Gastroesophageal sphincter (tissue), 4 donors: ENCODE results near the gene ANO2. TPM values are rescaled to one million over a fixed set of nuclear protein-coding genes. Genes with fewer than 3 reads are reported as not detected.

ENCODE experiments used
- ATAC-seq: fragments of 150-250 bp; one replicate; pipeline ENCODE4 v1.9.1; 2016; ENCODE audit warnings: mild to moderate bottlenecking, moderate library complexity
- H3K27ac ChIP-seq, 4 donors: fragments of 200-600 bp; sonication (generic) in 3 of 4; 1 replicate in 3 of 4; 2 replicates in 1 of 4; pipeline ENCODE4 v1.5.1; 2016 to 2019
- H3K27me3 ChIP-seq: fragments of 200-600 bp; sonication (generic); one replicate; pipeline ENCODE4 v1.5.1; 2019
- H3K36me3 ChIP-seq, 2 donors: fragments of 200-600 bp; sonication (generic); one replicate each; pipeline ENCODE4 v1.5.1; 2019; ENCODE audit warnings: control low read depth in 1 of 2
- H3K4me1 ChIP-seq, 3 donors: fragments of 200-600 bp; sonication (generic); 1 replicate in 2 of 3; 2 replicates in 1 of 3; pipeline ENCODE4 v1.5.1; 2016 to 2019; ENCODE audit warnings: control low read depth in 2 of 3
- H3K4me3 ChIP-seq, 2 donors: fragments of 200-600 bp; sonication (generic); one replicate each; pipeline ENCODE4 v1.5.1; 2019; ENCODE audit warnings: mild to moderate bottlenecking in 1 of 2, moderate library complexity in 1 of 2
- H3K9me3 ChIP-seq, 3 donors: fragments of 200-600 bp; sonication (generic); one replicate each; pipeline ENCODE4 v1.5.1; 2017 to 2019; ENCODE audit warnings: control low read depth in 2 of 3
- CTCF ChIP-seq, 4 experiments: fragments of 200-600 bp in 2 of 4; fragments of 450-650 bp in 2 of 4; sonication (generic) in 1 of 4; IDR thresholded peaks; one replicate each; pipeline ENCODE4 v1.5.1; 2017 to 2019; ENCODE audit warnings: antibody characterized with exemption in 4 of 4, mild to moderate bottlenecking in 2 of 4, moderate library complexity in 2 of 4
- EP300 ChIP-seq: sonication (generic); formaldehyde crosslinking; IDR thresholded peaks from one replicate; pipeline ENCODE4 v1.6.1; 2017; ENCODE audit warnings: antibody characterized with exemption, mild to moderate bottlenecking
- POLR2A ChIP-seq, 2 donors: fragments of 450-650 bp; IDR thresholded peaks; one replicate each; pipeline ENCODE4 v1.6.1; 2017; ENCODE audit warnings: antibody characterized with exemption in 2 of 2, mild to moderate bottlenecking in 2 of 2, moderate library complexity in 1 of 2
- POLR2AphosphoS5 ChIP-seq: sonication (generic); formaldehyde crosslinking; IDR thresholded peaks from one replicate; pipeline ENCODE4 v1.6.1; 2017; ENCODE audit warnings: antibody characterized with exemption
- WGBS, 2 donors: methylation state at CpG; one replicate each; pipeline ENCODE4 v1.1.5; 2018; ENCODE audit warnings: low coverage in 1 of 2; 5-methylcytosine and 5-hydroxymethylcytosine counted together
- total RNA-seq, 4 donors: library from RNA; depleted of rRNA; stranded (reverse); fragments of >200 nt; gene quantifications; one replicate each; pipeline ENCODE4 v1.1.0, GENCODE V29; 2016

ANO2 gene
- total RNA-seq, 4 donors from 2014 or later = 3.1 to 10.9 (median 6.7) TPM

GRCh38 chr12:5870183-5870582 lies 74.9 kb downstream of the ANO2 start:
- no peak overlapping the region for H3K27ac ChIP-seq
- no peak for TF ChIP-seq CTCF (IDR thresholded peaks at IDR 0.05)
- TF ChIP-seq POLR2A (IDR thresholded peaks at IDR 0.05) = no peak
- TF ChIP-seq POLR2AphosphoS5 = no peak
- TF ChIP-seq EP300 = no peak
- no peaks in the 10 kb centered on the region for H3K4me1 ChIP-seq
- H3K4me3 ChIP-seq = no peak overlapping the region
- peaks cover 19% of the 10 kb centered on the region for H3K27me3 ChIP-seq
- ATAC-seq = no peak
- H3K36me3 ChIP-seq = no peaks in the 10 kb centered on the region
- 63 to 70% methylated on average over 2 of the region's 3 CpGs for WGBS, 2 donors
- H3K9me3 ChIP-seq = no peaks in the 10 kb centered on the region

- no peak overlapping the region for H3K27ac ChIP-seq
- TF ChIP-seq POLR2AphosphoS5 (no peak), POLR2A (IDR thresholded peaks at IDR 0.05) (no peak), CTCF (IDR thresholded peaks at IDR 0.05) (no peak), EP300 (no peak)
- peaks cover 19% of the 10 kb centered on the region for H3K27me3 ChIP-seq
- H3K4me1 ChIP-seq = no peaks in the 10 kb centered on the region
- H3K9me3 ChIP-seq = no peaks in the 10 kb centered on the region
- no peak overlapping the region for H3K4me3 ChIP-seq
- 67 to 70% methylated on average over 3 to 8 of the region's 10 CpGs for WGBS, 2 donors
- H3K36me3 ChIP-seq = no peaks in the 10 kb centered on the region
- ATAC-seq = no peak
Observed at GRCh38 chr12:5868625-5869295, 76.3 kb downstream of the ANO2 start.

- Histone ChIP-seq H3K9me3 (no peaks in the 10 kb centered on the region), H3K27me3 (peaks cover 19% of the 10 kb centered on the region), H3K36me3 (no peaks in the 10 kb centered on the region), H3K4me3 (no peak overlapping the region), H3K4me1 (no peaks in the 10 kb centered on the region), H3K27ac (no peak overlapping the region)
- no peak for TF ChIP-seq POLR2A (IDR thresholded peaks at IDR 0.05)
- TF ChIP-seq EP300 = no peak
- no peak for TF ChIP-seq POLR2AphosphoS5
- no peak for TF ChIP-seq CTCF (IDR thresholded peaks at IDR 0.05)
- WGBS, 2 donors = 100% methylated on average over 2 of the region's 2 CpGs
- no peak for ATAC-seq
Observed at GRCh38 chr12:5865397-5865796, 79.7 kb downstream of the ANO2 start.

- H3K4me3 ChIP-seq = no peak overlapping the region
- H3K36me3 ChIP-seq = no peaks in the 10 kb centered on the region
- 78 to 81% methylated on average over 1 of the region's 1 CpG for WGBS, 2 donors
- H3K27me3 ChIP-seq = peaks cover 19% of the 10 kb centered on the region
- H3K4me1 ChIP-seq = no peaks in the 10 kb centered on the region
- no peaks in the 10 kb centered on the region for H3K9me3 ChIP-seq
- H3K27ac ChIP-seq = no peak overlapping the region
- no peak for ATAC-seq
- TF ChIP-seq CTCF (IDR thresholded peaks at IDR 0.05) (no peak), POLR2A (IDR thresholded peaks at IDR 0.05) (no peak), POLR2AphosphoS5 (no peak), EP300 (no peak)
Observed at GRCh38 chr12:5864972-5865371, 80.1 kb downstream of the ANO2 start.

- ATAC-seq = no peak
- H3K27me3 ChIP-seq = peaks cover 19% of the 10 kb centered on the region
- H3K4me3 ChIP-seq = no peak overlapping the region
- H3K36me3 ChIP-seq = no peaks in the 10 kb centered on the region
- no peaks in the 10 kb centered on the region for H3K4me1 ChIP-seq
- H3K9me3 ChIP-seq = no peaks in the 10 kb centered on the region
- 89% methylated on average over 1 of the region's 3 CpGs; no CpG with 5 or more reads in 1 of the 2 donors for WGBS, 2 donors
- no peak overlapping the region for H3K27ac ChIP-seq
- TF ChIP-seq CTCF (IDR thresholded peaks at IDR 0.05) (no peak), POLR2A (IDR thresholded peaks at IDR 0.05) (no peak), POLR2AphosphoS5 (no peak), EP300 (no peak)
Observed at GRCh38 chr12:5864301-5864700, 80.8 kb downstream of the ANO2 start.
